Activated CD8-positive, alpha-beta memory T cell treated with anti-CD3 and anti-CD28 coated beads for 4 hours (primary cell): ENCODE results near the gene FARP2.
"Not testable (repeated sequence)": the region's sequence is repeated elsewhere in the genome, so short reads cannot be mapped to it uniquely, and the experiment has no call there.

ENCODE experiments used
- DNase-seq, 2 donors: peaks; one replicate each; pipeline ENCODE4 v3.0.0-alpha.2; 2020; ENCODE audit warnings: low read depth in 2 of 2

FARP2 gene

GRCh38 chr2:241355983-241356870 is at the start of gene FARP2:
FARP2 (plus strand) TSS chr2:241356285; CDS start chr2:241373108, 16,823 bp downstream.
- peak; percentile 91 to 96 for DNase-seq

GRCh38 chr2:241307055-241307454 is 49.0 kb upstream of the FARP2 start:
- DNase-seq = no peak

GRCh38 chr2:241308267-241308666 is 47.8 kb upstream of the FARP2 start:
- no peak for DNase-seq

GRCh38 chr2:241308832-241309500 is 47.1 kb upstream of the FARP2 start:
- no peak for DNase-seq

- DNase-seq = peak; percentile 40 to 55
Observed at GRCh38 chr2:241309684-241310117, 46.4 kb upstream of the FARP2 start.

GRCh38 chr2:241310917-241311566 is 45.0 kb upstream of the FARP2 start:
- DNase-seq = no peak

GRCh38 chr2:241312082-241312481 is 44.0 kb upstream of the FARP2 start:
- DNase-seq = no peak

- no peak for DNase-seq
Observed at GRCh38 chr2:241313543-241314095, 42.5 kb upstream of the FARP2 start.

GRCh38 chr2:241314226-241315092 is 41.6 kb upstream of the FARP2 start:
- no peak for DNase-seq

GRCh38 chr2:241315093-241315878 is 40.8 kb upstream of the FARP2 start, which contains the start of gene HDLBP:
HDLBP (minus strand) TSS chr2:241315672; CDS start chr2:241266869, 48,803 bp downstream.
- DNase-seq = peak; percentile 99 to 100

- DNase-seq = peak; percentile 46 to 50
Observed at GRCh38 chr2:241315879-241316631, 40.0 kb upstream of the FARP2 start, which contains the start of gene SEPTIN2. SEPTIN2 (plus strand) TSS chr2:241315925; CDS start chr2:241324233, 8,308 bp downstream.

GRCh38 chr2:241316825-241317224 is 39.3 kb upstream of the FARP2 start:
- no peak for DNase-seq

- no peak for DNase-seq
Observed at GRCh38 chr2:241317391-241317790, 38.7 kb upstream of the FARP2 start.

GRCh38 chr2:241318830-241319229 is 37.3 kb upstream of the FARP2 start:
- DNase-seq = not testable (repeated sequence)

GRCh38 chr2:241320394-241320793 is 35.7 kb upstream of the FARP2 start:
- no peak for DNase-seq

GRCh38 chr2:241321033-241321432 is 35.1 kb upstream of the FARP2 start:
- no peak for DNase-seq

GRCh38 chr2:241321886-241322285 is 34.2 kb upstream of the FARP2 start:
- DNase-seq = no peak

- DNase-seq = no peak
Observed at GRCh38 chr2:241323778-241324177, 32.3 kb upstream of the FARP2 start.

- DNase-seq = no peak
Observed at GRCh38 chr2:241324775-241325174, 31.3 kb upstream of the FARP2 start.
